OCI-LY3 (cell line): Measurements from ENCODE around the gene EPN3.
A peak's percentile ranks its signal among the peaks of the same experiment; 100 is the strongest.

Experiments
- H2AFZ ChIP-seq: fragments of 200-600, 300-600 bp; shearing (Covaris generic); 2 replicates; pipeline ENCODE4 v1.6.0; 2014; ENCODE audit warnings: antibody characterized with exemption, low read depth, low read length
- H3K27ac ChIP-seq: fragments of 200-600, 300-600 bp; sonication (generic); 2 replicates; pipeline ENCODE4 v1.5.1; 2014; ENCODE audit warnings: mild to moderate bottlenecking, low read length, moderate library complexity, mixed read lengths
- H3K27me3 ChIP-seq: fragments of 200-600, 300-600 bp; sonication (generic); 2 replicates; pipeline ENCODE4 v1.6.1; 2014; ENCODE audit warnings: low read depth, low read length, mixed read lengths
- H3K36me3 ChIP-seq: fragments of 200-600, 300-600 bp; sonication (generic); replicated peaks from 2 replicates; pipeline ENCODE3; 2014; ENCODE audit warnings: low read depth, low read length, mixed read lengths
- H3K4me1 ChIP-seq: fragments of 300-600, 200-600 bp; sonication (generic); 2 replicates; pipeline ENCODE4 v1.6.1; 2014; ENCODE audit warnings: low read length, mixed read lengths
- H3K4me2 ChIP-seq: fragments of 200-600, 300-600 bp; sonication (generic); 2 replicates; pipeline ENCODE4 v1.6.1; 2014; ENCODE audit warnings: low read length, mixed read lengths
- H3K4me3 ChIP-seq: fragments of 300-600, 200-600 bp; sonication (generic); 2 replicates; pipeline ENCODE4 v1.5.1; 2014; ENCODE audit warnings: antibody characterized with exemption, mild to moderate bottlenecking, low read length, moderate library complexity
- H3K79me2 ChIP-seq: fragments of 300-600, 200-600 bp; shearing (Covaris generic); 2 replicates; pipeline ENCODE4 v1.6.1; 2014; ENCODE audit warnings: mild to moderate bottlenecking, low read length, mixed read lengths
- H3K9ac ChIP-seq: fragments of 300-600, 200-600 bp; shearing (Covaris generic); 2 replicates; pipeline ENCODE4 v1.6.0; 2014; ENCODE audit warnings: mild to moderate bottlenecking, low read length, moderate library complexity
- H3K9me3 ChIP-seq: fragments of 200-600, 300-600 bp; shearing (Covaris generic); 2 replicates; pipeline ENCODE4 v1.6.1; 2014; ENCODE audit warnings: low read length, mixed read lengths; ENCODE audit not compliant: insufficient read depth
- H4K20me1 ChIP-seq: fragments of 200-600, 300-600 bp; sonication (generic); 2 replicates; pipeline ENCODE4 v1.6.1; 2016; ENCODE audit warnings: low read length, mixed read lengths; ENCODE audit not compliant: insufficient read depth
- EZH2phosphoT487 ChIP-seq: fragments of 200-600 bp; shearing (Covaris generic); IDR thresholded peaks from 2 replicates; pipeline ENCODE4 v1.6.1; 2018; ENCODE audit warnings: antibody characterized with exemption, mixed run types, low read depth
- TF ChIP-seq, protein P1 (sequence below): fragments of 200-600, 300-600 bp; sonication (generic); IDR thresholded peaks from 2 replicates; pipeline ENCODE4 v1.5.1; 2014; ENCODE audit warnings: antibody characterized with exemption, low read length, low read depth

Gene EPN3

DNA sequence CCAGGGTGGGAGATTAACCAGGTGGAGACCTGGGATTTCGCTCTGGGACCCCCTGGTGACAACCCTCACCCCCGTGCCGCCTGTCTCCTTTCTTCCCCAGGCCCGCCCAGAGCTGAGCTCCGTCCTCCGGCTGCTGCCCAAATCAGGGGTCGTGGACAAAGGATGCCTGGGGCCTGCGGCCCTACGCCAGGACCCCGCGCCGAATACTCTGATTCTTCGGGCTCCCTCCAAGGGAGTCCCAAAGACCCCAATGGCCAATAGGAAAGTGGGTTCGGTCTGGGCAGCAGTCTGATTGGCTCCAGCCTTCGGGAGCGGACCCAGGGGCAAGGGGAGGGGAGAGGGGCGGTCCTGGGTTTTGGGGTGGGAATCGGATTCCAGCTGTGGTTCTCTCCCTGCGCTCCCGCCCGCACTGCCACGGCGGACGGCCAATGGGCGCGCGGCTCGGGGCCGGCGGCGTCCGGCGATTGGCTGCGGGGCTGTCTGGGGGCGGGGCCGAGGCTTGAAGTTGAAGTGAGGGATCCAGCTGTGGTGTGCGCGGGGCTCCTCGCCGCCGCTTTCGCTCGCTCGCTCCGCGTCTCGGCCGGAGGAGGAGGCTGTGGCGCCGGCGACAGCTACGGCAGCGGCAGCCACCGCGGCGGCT, 27.8 kb downstream of the EPN3 start, which contains the start of gene CACNA1G:
Gene CACNA1G, plus strand, starts transcription at position 531 of the 640 bp plus-strand sequence. CDS start 745 bp downstream, outside the sequence.
- Histone ChIP-seq H4K20me1 (no peaks in the 10 kb centered on the region), H3K9me3 (no peaks in the 10 kb centered on the region), H3K4me2 (peak within 1 kb of the TSS; percentile 91), H3K36me3 (no peaks in the 10 kb centered on the region), H3K27me3 (peaks cover 26% of the 10 kb centered on the region), H2AFZ (no peak within 1 kb of the TSS), H3K4me1 (peaks cover 4% of the 10 kb centered on the region; the same call in 1 of the 2 replicates), H3K4me3 (peak within 1 kb of the TSS; percentile 75), H3K9ac (peak within 1 kb of the TSS; percentile 34; the same call in 1 of the 2 replicates), H3K27ac (no peak within 1 kb of the TSS), H3K79me2 (no peaks in the 10 kb centered on the region)
- TF ChIP-seq, protein P1, sequence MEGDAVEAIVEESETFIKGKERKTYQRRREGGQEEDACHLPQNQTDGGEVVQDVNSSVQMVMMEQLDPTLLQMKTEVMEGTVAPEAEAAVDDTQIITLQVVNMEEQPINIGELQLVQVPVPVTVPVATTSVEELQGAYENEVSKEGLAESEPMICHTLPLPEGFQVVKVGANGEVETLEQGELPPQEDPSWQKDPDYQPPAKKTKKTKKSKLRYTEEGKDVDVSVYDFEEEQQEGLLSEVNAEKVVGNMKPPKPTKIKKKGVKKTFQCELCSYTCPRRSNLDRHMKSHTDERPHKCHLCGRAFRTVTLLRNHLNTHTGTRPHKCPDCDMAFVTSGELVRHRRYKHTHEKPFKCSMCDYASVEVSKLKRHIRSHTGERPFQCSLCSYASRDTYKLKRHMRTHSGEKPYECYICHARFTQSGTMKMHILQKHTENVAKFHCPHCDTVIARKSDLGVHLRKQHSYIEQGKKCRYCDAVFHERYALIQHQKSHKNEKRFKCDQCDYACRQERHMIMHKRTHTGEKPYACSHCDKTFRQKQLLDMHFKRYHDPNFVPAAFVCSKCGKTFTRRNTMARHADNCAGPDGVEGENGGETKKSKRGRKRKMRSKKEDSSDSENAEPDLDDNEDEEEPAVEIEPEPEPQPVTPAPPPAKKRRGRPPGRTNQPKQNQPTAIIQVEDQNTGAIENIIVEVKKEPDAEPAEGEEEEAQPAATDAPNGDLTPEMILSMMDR = no peak
- TF ChIP-seq EZH2phosphoT487 = no peak

DNA sequence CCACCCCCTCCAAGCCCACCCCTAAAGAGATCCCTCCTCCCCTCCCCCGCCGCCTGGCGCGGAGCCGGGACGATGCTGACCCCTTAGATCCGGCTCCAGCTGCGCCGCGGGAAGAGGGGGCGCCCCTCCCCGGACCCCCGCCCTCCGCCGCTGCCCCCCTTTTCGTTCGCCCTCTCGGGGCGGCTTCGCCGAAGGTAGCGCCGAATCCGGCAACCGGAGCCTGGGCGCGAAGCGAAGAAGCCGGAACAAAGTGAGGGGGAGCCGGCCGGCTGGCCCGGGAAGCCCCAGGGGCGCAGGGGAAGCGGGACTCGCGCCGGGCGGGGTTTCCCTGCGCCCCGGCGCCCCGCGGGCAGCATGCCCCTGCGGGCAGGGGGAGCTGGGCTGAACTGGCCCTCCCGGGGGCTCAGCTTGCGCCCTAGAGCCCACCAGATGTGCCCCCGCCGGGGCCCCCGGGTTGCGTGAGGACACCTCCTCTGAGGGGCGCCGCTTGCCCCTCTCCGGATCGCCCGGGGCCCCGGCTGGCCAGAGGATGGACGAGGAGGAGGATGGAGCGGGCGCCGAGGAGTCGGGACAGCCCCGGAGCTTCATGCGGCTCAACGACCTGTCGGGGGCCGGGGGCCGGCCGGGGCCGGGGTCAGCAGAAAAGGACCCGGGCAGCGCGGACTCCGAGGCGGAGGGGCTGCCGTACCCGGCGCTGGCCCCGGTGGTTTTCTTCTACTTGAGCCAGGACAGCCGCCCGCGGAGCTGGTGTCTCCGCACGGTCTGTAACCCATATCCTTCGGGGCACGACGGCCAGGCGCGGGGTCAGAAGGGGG, 28.6 kb downstream of the EPN3 start:
- Histone ChIP-seq H3K4me1 (peaks cover 4% of the 10 kb centered on the region; the same call in 1 of the 2 replicates), H3K9ac (peak overlapping the region; percentile 34; the same call in 1 of the 2 replicates), H2AFZ (no peak overlapping the region), H3K27ac (no peak overlapping the region), H3K4me3 (peak overlapping the region; percentile 75), H3K4me2 (peak overlapping the region; percentile 91), H3K27me3 (peaks cover 33% of the 10 kb centered on the region), H3K9me3 (no peaks in the 10 kb centered on the region), H4K20me1 (no peaks in the 10 kb centered on the region), H3K79me2 (no peaks in the 10 kb centered on the region), H3K36me3 (no peaks in the 10 kb centered on the region)
- TF ChIP-seq EZH2phosphoT487 = no peak
- TF ChIP-seq, protein P1 = no peak

DNA sequence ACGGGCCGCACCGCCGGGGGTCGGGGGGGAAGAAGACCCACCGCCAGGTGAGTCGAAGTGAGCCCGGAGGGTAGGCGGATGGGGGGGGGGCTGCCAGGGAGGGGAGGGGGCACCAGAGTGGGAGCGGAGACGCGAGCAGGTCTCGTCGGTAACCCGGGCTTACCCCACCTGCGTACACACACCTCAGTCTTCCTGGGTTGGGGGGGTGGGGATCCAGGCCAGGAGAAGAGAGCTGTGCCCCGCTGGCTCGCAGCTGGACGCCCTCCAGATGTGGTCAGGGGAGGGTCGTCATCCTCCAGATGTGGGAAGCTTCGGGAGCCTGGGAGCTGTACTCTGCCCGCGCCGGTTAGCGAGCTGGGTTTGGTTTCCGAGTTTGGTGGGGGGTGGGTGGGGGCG, 29.2 kb downstream of the EPN3 start:
- Histone ChIP-seq H3K4me2 (no peak overlapping the region), H3K27me3 (peaks cover 40% of the 10 kb centered on the region)

More for the DNA sequence above, 29.2 kb downstream of the EPN3 start:
- Histone ChIP-seq H3K4me1 (peaks cover 4% of the 10 kb centered on the region; the same call in 1 of the 2 replicates), H3K36me3 (no peaks in the 10 kb centered on the region), H3K79me2 (no peaks in the 10 kb centered on the region), H3K9ac (no peak overlapping the region), H3K27ac (no peak overlapping the region), H3K4me3 (no peak overlapping the region), H4K20me1 (no peaks in the 10 kb centered on the region), H2AFZ (no peak overlapping the region), H3K9me3 (no peaks in the 10 kb centered on the region)
- TF ChIP-seq EZH2phosphoT487 = no peak
- TF ChIP-seq, protein P1 = no peak
